Measurements from ENCODE around the gene KSR1. TPM values are rescaled to one million over a fixed set of nuclear protein-coding genes. Genes with fewer than 3 reads are reported as not detected.

KSR1 gene
- total RNA-seq, 1 donor from 2014 or later = 9.5 TPM

GRCh38 chr17:27551701-27552248 is 95.5 kb downstream of the KSR1 start:
- intact Hi-C loops (cut with micrococcal nuclease) = no loop called here
- Histone ChIP-seq H3K27me3 (ENCODE audit: low read depth) (no peaks in the 10 kb centered on the region), H3K9me3 (replicated peaks) (no peaks in the 10 kb centered on the region), H3K36me3 (no peaks in the 10 kb centered on the region), H3K4me1 (peaks cover 36% of the 10 kb centered on the region), H3K27ac (replicated peaks) (no peak overlapping the region), H3K4me3 (no peak overlapping the region)
- no peak for DNase-seq
- TF ChIP-seq, protein P1, sequence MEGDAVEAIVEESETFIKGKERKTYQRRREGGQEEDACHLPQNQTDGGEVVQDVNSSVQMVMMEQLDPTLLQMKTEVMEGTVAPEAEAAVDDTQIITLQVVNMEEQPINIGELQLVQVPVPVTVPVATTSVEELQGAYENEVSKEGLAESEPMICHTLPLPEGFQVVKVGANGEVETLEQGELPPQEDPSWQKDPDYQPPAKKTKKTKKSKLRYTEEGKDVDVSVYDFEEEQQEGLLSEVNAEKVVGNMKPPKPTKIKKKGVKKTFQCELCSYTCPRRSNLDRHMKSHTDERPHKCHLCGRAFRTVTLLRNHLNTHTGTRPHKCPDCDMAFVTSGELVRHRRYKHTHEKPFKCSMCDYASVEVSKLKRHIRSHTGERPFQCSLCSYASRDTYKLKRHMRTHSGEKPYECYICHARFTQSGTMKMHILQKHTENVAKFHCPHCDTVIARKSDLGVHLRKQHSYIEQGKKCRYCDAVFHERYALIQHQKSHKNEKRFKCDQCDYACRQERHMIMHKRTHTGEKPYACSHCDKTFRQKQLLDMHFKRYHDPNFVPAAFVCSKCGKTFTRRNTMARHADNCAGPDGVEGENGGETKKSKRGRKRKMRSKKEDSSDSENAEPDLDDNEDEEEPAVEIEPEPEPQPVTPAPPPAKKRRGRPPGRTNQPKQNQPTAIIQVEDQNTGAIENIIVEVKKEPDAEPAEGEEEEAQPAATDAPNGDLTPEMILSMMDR (IDR thresholded peaks at IDR 0.05; ENCODE audit: borderline replicate concordance) = no peak

- TF ChIP-seq, protein P1 (IDR thresholded peaks at IDR 0.05; ENCODE audit: borderline replicate concordance) = no peak
- intact Hi-C loops (cut with micrococcal nuclease) = no loop called here
- Histone ChIP-seq H3K4me1 (peaks cover 36% of the 10 kb centered on the region), H3K9me3 (replicated peaks) (no peaks in the 10 kb centered on the region), H3K36me3 (no peaks in the 10 kb centered on the region), H3K4me3 (no peak overlapping the region), H3K27me3 (ENCODE audit: low read depth) (no peaks in the 10 kb centered on the region), H3K27ac (replicated peaks) (no peak overlapping the region)
- DNase-seq = no peak
Observed at GRCh38 chr17:27552276-27552732, 96.1 kb downstream of the KSR1 start.

DNA sequence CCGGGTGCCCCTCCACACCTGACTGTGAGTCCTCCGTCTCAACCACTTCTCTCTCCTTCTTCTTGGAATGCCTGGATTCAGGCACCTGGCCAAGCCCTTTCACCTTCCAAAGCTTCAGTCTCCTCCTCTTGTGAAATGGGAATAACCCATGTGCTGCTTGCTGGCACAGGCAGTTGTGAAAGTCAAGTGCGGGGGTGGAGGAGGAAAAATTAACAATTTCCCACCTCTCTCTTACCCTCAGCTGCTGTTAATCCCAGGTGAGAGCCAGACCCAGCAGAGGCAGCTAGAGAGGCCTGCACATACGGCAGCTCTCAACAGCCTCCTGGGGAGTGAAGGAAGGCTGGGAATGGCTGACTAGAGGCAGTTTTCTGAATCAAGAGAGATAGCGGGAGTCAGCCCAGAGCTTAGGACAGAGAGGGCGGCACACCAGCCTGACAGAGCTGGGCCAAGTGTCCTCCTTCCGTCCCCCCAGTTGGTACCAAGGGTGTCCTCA is 96.8 kb downstream of the KSR1 start:
- TF ChIP-seq, protein P1 (IDR thresholded peaks at IDR 0.05; ENCODE audit: borderline replicate concordance) = no peak
- DNase-seq = no peak
- no peaks in the 10 kb centered on the region for H3K36me3 ChIP-seq
- no peaks in the 10 kb centered on the region for H3K27me3 ChIP-seq (ENCODE audit: low read depth)
- no peak overlapping the region for H3K4me3 ChIP-seq
- no peaks in the 10 kb centered on the region for H3K9me3 ChIP-seq (replicated peaks)
- intact Hi-C loops (cut with micrococcal nuclease) = no loop called here
- peaks cover 36% of the 10 kb centered on the region for H3K4me1 ChIP-seq
- H3K27ac ChIP-seq (replicated peaks) = no peak overlapping the region

DNA sequence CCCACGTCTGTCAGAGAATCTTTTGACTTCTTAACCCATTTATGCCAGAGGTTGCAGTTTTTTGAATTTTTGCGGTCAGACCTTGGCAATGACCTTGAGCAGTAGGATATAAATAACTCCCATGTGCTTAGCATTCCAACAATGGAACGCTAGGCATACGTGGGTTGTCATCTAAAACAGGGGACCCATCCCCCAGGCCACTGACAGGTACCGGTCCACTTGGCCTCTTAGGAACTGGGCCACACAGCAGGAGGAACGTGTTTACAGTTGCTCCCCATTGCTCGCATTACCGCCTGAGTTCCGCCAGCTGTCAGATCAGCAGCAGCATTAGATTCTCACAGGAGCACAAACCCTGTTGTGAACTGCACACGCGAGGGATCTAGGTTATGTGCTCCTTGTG is 97.9 kb downstream of the KSR1 start:
- Histone ChIP-seq H3K27ac (replicated peaks) (no peak overlapping the region), H3K9me3 (replicated peaks) (no peaks in the 10 kb centered on the region), H3K4me3 (no peak overlapping the region), H3K4me1 (peaks cover 41% of the 10 kb centered on the region), H3K27me3 (ENCODE audit: low read depth) (no peaks in the 10 kb centered on the region), H3K36me3 (no peaks in the 10 kb centered on the region)
- no peak for DNase-seq
- intact Hi-C loops (cut with micrococcal nuclease) = no loop called here
- TF ChIP-seq, protein P1 (IDR thresholded peaks at IDR 0.05; ENCODE audit: borderline replicate concordance) = no peak

DNA sequence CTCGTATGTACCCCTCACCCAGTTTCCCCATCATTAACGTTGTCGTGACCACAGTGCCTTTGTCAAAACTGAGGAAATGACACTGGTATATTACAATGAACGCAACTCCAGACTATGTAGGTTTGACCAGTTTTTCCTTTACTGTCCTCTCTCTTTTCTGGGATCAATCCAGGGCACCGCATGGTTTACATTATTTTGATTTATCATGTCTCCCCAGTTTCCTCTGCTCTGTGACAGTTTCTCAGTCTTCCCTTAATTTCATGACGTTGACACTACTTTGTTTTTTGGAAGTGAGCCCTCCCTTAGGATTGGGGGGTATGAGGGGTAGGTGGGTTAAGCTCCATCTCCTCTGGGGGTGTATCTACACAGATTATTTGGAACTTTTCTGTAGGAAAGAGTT is 98.7 kb downstream of the KSR1 start:
- H3K4me1 ChIP-seq = peaks cover 45% of the 10 kb centered on the region
- H3K36me3 ChIP-seq = no peaks in the 10 kb centered on the region
- H3K27ac ChIP-seq (replicated peaks) = no peak overlapping the region
- no peaks in the 10 kb centered on the region for H3K9me3 ChIP-seq (replicated peaks)
- TF ChIP-seq, protein P1 (IDR thresholded peaks at IDR 0.05; ENCODE audit: borderline replicate concordance) = no peak
- H3K4me3 ChIP-seq = no peak overlapping the region
- intact Hi-C loops (cut with micrococcal nuclease) = no loop called here
- no peaks in the 10 kb centered on the region for H3K27me3 ChIP-seq (ENCODE audit: low read depth)
- no peak for DNase-seq
